WTC11 (cell line): ENCODE data around the gene KCND1. TPM values are rescaled to one million over a fixed set of nuclear protein-coding genes. Genes with fewer than 3 reads are reported as not detected.

ENCODE experiments used
- ATAC-seq: fragments of 200-7000 bp; cut with Tn5 transposase; 2 replicates; pipeline ENCODE4 v1.10.0; 2021; ENCODE audit warnings: mild to moderate bottlenecking, moderate library complexity
- CTCF ChIA-PET: fragments of 300-600 bp; sonication (Branson Sonifier 250); formaldehyde crosslinking; loops from one replicate; lab custom pipeline; 2021; ENCODE audit warnings: antibody characterized with exemption; lab: Charles Lee
- POLR2A ChIA-PET: fragments of 350-600 bp; sonication (Branson Sonifier 250); formaldehyde crosslinking; loops from one replicate; lab custom pipeline; 2021; ENCODE audit warnings: antibody characterized with exemption; lab: Charles Lee
- DNase-seq: peaks from one replicate; pipeline ENCODE4 v3.0.0; 2021; ENCODE audit warnings: low spot score
- H3K27ac Mint-ChIP-seq: 2 replicates; pipeline ENCODE4 v1.8.0; 2021; ENCODE audit warnings: mixed read lengths
- H3K27me3 Mint-ChIP-seq: 2 replicates; pipeline ENCODE4 v1.8.0; 2021; ENCODE audit warnings: low read depth, mild to moderate bottlenecking, moderate library complexity, mixed read lengths
- H3K36me3 Mint-ChIP-seq: 2 replicates; pipeline ENCODE4 v1.8.0; 2021; ENCODE audit warnings: mixed read lengths
- H3K4me1 Mint-ChIP-seq: 2 replicates; pipeline ENCODE4 v1.8.0; 2022; ENCODE audit warnings: mixed read lengths
- H3K4me3 Mint-ChIP-seq: 2 replicates; pipeline ENCODE4 v1.8.0; 2021; ENCODE audit warnings: mild to moderate bottlenecking, moderate library complexity, mixed read lengths
- H3K9me3 Mint-ChIP-seq: 2 replicates; pipeline ENCODE4 v1.8.0; 2021; ENCODE audit warnings: mixed read lengths
- ATF3 ChIP-seq: sonication (generic); formaldehyde crosslinking; conservative IDR thresholded peaks from 2 replicates; pipeline ENCODE4 v1.8.1; 2022; ENCODE audit warnings: mild to moderate bottlenecking, missing genetic modification reagents
- ATF6 ChIP-seq: sonication (generic); formaldehyde crosslinking; IDR thresholded peaks from 2 replicates; pipeline ENCODE4 v1.8.1; 2023; ENCODE audit warnings: mild to moderate bottlenecking, missing genetic modification reagents
- CREM ChIP-seq: sonication (generic); formaldehyde crosslinking; IDR thresholded peaks from 2 replicates; pipeline ENCODE4 v1.8.1; 2022; ENCODE audit warnings: mild to moderate bottlenecking, missing genetic modification reagents, moderate library complexity
- CTCF ChIP-seq: fragments of 200-600 bp; IDR thresholded peaks from 2 replicates; pipeline ENCODE4 v1.8.0; 2022; ENCODE audit warnings: antibody characterized with exemption
- FOXP4 ChIP-seq: sonication (generic); formaldehyde crosslinking; IDR thresholded peaks from 2 replicates; pipeline ENCODE4 v1.8.0; 2022; ENCODE audit warnings: mild to moderate bottlenecking, missing genetic modification reagents
- HMGXB4 ChIP-seq: sonication (generic); formaldehyde crosslinking; IDR thresholded peaks from 2 replicates; pipeline ENCODE4 v1.8.1; 2023; ENCODE audit warnings: mild to moderate bottlenecking, moderate library complexity, missing genetic modification reagents
- JAZF1 ChIP-seq: fragments of 250-450 bp; sonication (Bioruptor Pico); IDR thresholded peaks from 2 replicates; pipeline ENCODE4 v1.9.0; 2021; ENCODE audit warnings: moderate library complexity, mild to moderate bottlenecking, inconsistent platforms
- KAT7 ChIP-seq: sonication (generic); formaldehyde crosslinking; IDR thresholded peaks from 2 replicates; pipeline ENCODE4 v1.8.1; 2023; ENCODE audit warnings: missing genetic modification reagents, mild to moderate bottlenecking, borderline replicate concordance
- MAX ChIP-seq: sonication (generic); formaldehyde crosslinking; IDR thresholded peaks from 2 replicates; pipeline ENCODE4 v1.8.0; 2022; ENCODE audit warnings: mild to moderate bottlenecking, missing genetic modification reagents
- MLX ChIP-seq: sonication (generic); formaldehyde crosslinking; IDR thresholded peaks from 2 replicates; pipeline ENCODE4 v1.8.1; 2023; ENCODE audit warnings: mild to moderate bottlenecking, missing genetic modification reagents, moderate library complexity
- NFE2L1 ChIP-seq: sonication (generic); formaldehyde crosslinking; IDR thresholded peaks from 2 replicates; pipeline ENCODE4 v1.8.1; 2023; ENCODE audit warnings: missing genetic modification reagents
- NR1H2 ChIP-seq: sonication (generic); formaldehyde crosslinking; IDR thresholded peaks from 2 replicates; pipeline ENCODE4 v1.9.0; 2021; ENCODE audit warnings: mild to moderate bottlenecking, moderate library complexity, missing genetic modification reagents
- NR2C2 ChIP-seq: sonication (generic); formaldehyde crosslinking; IDR thresholded peaks from 2 replicates; pipeline ENCODE4 v1.8.0; 2022; ENCODE audit warnings: mild to moderate bottlenecking, missing genetic modification reagents
- PREB ChIP-seq: sonication (generic); formaldehyde crosslinking; IDR thresholded peaks from 2 replicates; pipeline ENCODE4 v1.8.1; 2022; ENCODE audit warnings: mild to moderate bottlenecking, missing genetic modification reagents, moderate library complexity, borderline replicate concordance
- SMAD3 ChIP-seq: sonication (generic); formaldehyde crosslinking; IDR thresholded peaks from 2 replicates; pipeline ENCODE4 v1.8.0; 2022; ENCODE audit warnings: missing genetic modification reagents, mild to moderate bottlenecking, borderline replicate concordance
- USF1 ChIP-seq: sonication (generic); formaldehyde crosslinking; IDR thresholded peaks from 2 replicates; pipeline ENCODE4 v1.8.0; 2022; ENCODE audit warnings: mild to moderate bottlenecking, missing genetic modification reagents
- ZNF121 ChIP-seq: sonication (generic); formaldehyde crosslinking; IDR thresholded peaks from 2 replicates; pipeline ENCODE4 v1.8.0; 2023; ENCODE audit warnings: missing genetic modification reagents
- ZNF138 ChIP-seq: sonication (generic); formaldehyde crosslinking; conservative IDR thresholded peaks from 2 replicates; pipeline ENCODE4 v1.8.1; 2022; ENCODE audit warnings: mild to moderate bottlenecking, moderate library complexity, missing genetic modification reagents
- ZNF263 ChIP-seq: sonication (generic); formaldehyde crosslinking; IDR thresholded peaks from 2 replicates; pipeline ENCODE4 v1.8.1; 2022; ENCODE audit warnings: low read depth, mild to moderate bottlenecking, moderate library complexity, missing genetic modification reagents
- total RNA-seq: library from RNA; stranded (reverse); gene quantifications from 3 replicates; pipeline ENCODE4 v1.2.3, GENCODE V29; 2021

KCND1 gene
- total RNA-seq, 1 experiment from 2014 or later, result 5.4 TPM

GRCh38 chrX:48933757-48934156, 37.9 kb downstream of the KCND1 start:
- POLR2A ChIA-PET, result no interaction called here
- CTCF ChIA-PET, result no interaction called here
- Mint-ChIP-seq H3K27ac (no peak overlapping the region), H3K27me3 (no peaks in the 10 kb centered on the region), H3K9me3 (no peaks in the 10 kb centered on the region; the same call in 1 of the 2 replicates), H3K36me3 (peaks cover 34% of the 10 kb centered on the region), H3K4me1 (peaks cover 25% of the 10 kb centered on the region), H3K4me3 (no peak overlapping the region)
- TF ChIP-seq ZNF138 (CRISPR knock-in tag), result no peak
- no peak for TF ChIP-seq CREM (CRISPR knock-in tag)
- no peak for TF ChIP-seq MLX (CRISPR knock-in tag)
- TF ChIP-seq FOXP4 (CRISPR knock-in tag), result no peak
- TF ChIP-seq ZNF121, result no peak
- no peak for TF ChIP-seq NR1H2
- TF ChIP-seq JAZF1 (CRISPR knock-in tag), result no peak
- TF ChIP-seq ZNF263 (CRISPR knock-in tag), result no peak
- no peak for TF ChIP-seq ATF3 (CRISPR knock-in tag)
- no peak for TF ChIP-seq MAX
- no peak for TF ChIP-seq USF1 (CRISPR knock-in tag)
- TF ChIP-seq CTCF, result no peak
- TF ChIP-seq ATF6, result no peak
- no peak for TF ChIP-seq PREB (CRISPR knock-in tag)
- TF ChIP-seq SMAD3 (CRISPR knock-in tag), result no peak
- no peak for TF ChIP-seq HMGXB4 (CRISPR knock-in tag)
- no peak for TF ChIP-seq NFE2L1 (CRISPR knock-in tag)
- no peak for TF ChIP-seq NR2C2 (CRISPR knock-in tag)
- TF ChIP-seq KAT7, result no peak
- DNase-seq (no peak), ATAC-seq (no peak)
